Stimulated activated CD4-positive, alpha-beta T cell treated with anti-CD3 and anti-CD28 coated beads, Interleukin-1b, Interleukin-23, amount 100 ng/mL, for 24 hours (primary cell): ENCODE measurements around the gene PCCB.
"Not testable (repeated sequence)": the region's sequence is repeated elsewhere in the genome, so short reads cannot be mapped to it uniquely, and the experiment has no call there.

Experiments used
- DNase-seq, 4 experiments: peaks; one replicate each; pipeline ENCODE4 v3.0.0-alpha.2; 2020; ENCODE audit warnings: low read depth in 4 of 4, low spot score in 1 of 4

Gene PCCB

GRCh38 chr3:136311968-136312367 lies 61.8 kb downstream of the PCCB start:
- DNase-seq = no peak

GRCh38 chr3:136326316-136326715 lies 76.2 kb downstream of the PCCB start:
- no peak for DNase-seq

- no peak for DNase-seq
These were observed 77.5 kb downstream of the PCCB start for GRCh38 chr3:136327671-136328070.

- no peak for DNase-seq
These were observed 79.5 kb downstream of the PCCB start for GRCh38 chr3:136329593-136329992.

GRCh38 chr3:136330900-136331299 lies 80.8 kb downstream of the PCCB start:
- no peak for DNase-seq

GRCh38 chr3:136332302-136332701 lies 82.2 kb downstream of the PCCB start:
- DNase-seq = no peak

GRCh38 chr3:136332776-136333175 lies 82.6 kb downstream of the PCCB start:
- no peak for DNase-seq

GRCh38 chr3:136334209-136334608 lies 84.1 kb downstream of the PCCB start:
- DNase-seq = no peak

GRCh38 chr3:136334726-136335125 lies 84.6 kb downstream of the PCCB start:
- not testable (repeated sequence) for DNase-seq

GRCh38 chr3:136336329-136337100 lies 86.4 kb downstream of the PCCB start:
- no peak for DNase-seq

GRCh38 chr3:136343446-136343845 lies 93.3 kb downstream of the PCCB start:
- DNase-seq = no peak

GRCh38 chr3:136343873-136344555 lies 93.9 kb downstream of the PCCB start:
- DNase-seq = no peak

- no peak for DNase-seq
These were observed 96.3 kb downstream of the PCCB start for GRCh38 chr3:136346486-136346885.

- no peak for DNase-seq
These were observed 100.0 kb downstream of the PCCB start for GRCh38 chr3:136350132-136350531.

GRCh38 chr3:136350557-136350956 lies 100.4 kb downstream of the PCCB start:
- no peak for DNase-seq

GRCh38 chr3:136351351-136351750 lies 101.2 kb downstream of the PCCB start:
- no peak for DNase-seq

- DNase-seq = no peak
These were observed 101.8 kb downstream of the PCCB start for GRCh38 chr3:136351905-136352304.

- no peak for DNase-seq
These were observed 103.3 kb downstream of the PCCB start for GRCh38 chr3:136353461-136353860.

GRCh38 chr3:136366289-136366688 lies 116.1 kb downstream of the PCCB start:
- DNase-seq = no peak

- not testable (repeated sequence) for DNase-seq
These were observed 125.7 kb downstream of the PCCB start for GRCh38 chr3:136375800-136376199.

GRCh38 chr3:136377508-136377907 lies 127.4 kb downstream of the PCCB start:
- DNase-seq = no peak

- no peak for DNase-seq
These were observed 127.9 kb downstream of the PCCB start for GRCh38 chr3:136378011-136378410.
